ENCODE data around the gene SENP1. TPM values are rescaled to one million over a fixed set of nuclear protein-coding genes. Genes with fewer than 3 reads are reported as not detected.

SENP1 gene
- polyA plus RNA-seq, 1 donor: 14.8 TPM

DNA sequence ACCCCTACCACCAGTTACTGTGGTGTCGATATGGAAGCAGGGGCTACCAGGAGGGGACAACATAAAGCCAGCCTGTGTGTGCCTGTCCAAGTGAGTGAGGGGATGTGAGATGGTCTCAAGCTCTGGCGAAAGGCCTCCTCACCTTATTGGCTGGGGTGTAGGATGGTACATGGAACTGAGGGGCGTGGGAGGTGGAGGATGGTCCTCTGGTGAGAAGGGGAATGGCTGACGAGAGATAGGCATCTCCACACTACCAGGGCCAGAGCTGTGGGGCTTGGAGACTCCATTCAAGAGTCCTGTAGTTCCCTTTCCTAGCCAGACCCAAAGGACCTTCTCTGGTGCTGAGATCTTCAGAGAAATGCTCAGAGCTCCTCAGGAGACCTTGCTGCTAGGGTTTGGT lies 69.1 kb downstream of the SENP1 start:
- DNase-seq (ENCODE audit: low read depth): no peak

DNA sequence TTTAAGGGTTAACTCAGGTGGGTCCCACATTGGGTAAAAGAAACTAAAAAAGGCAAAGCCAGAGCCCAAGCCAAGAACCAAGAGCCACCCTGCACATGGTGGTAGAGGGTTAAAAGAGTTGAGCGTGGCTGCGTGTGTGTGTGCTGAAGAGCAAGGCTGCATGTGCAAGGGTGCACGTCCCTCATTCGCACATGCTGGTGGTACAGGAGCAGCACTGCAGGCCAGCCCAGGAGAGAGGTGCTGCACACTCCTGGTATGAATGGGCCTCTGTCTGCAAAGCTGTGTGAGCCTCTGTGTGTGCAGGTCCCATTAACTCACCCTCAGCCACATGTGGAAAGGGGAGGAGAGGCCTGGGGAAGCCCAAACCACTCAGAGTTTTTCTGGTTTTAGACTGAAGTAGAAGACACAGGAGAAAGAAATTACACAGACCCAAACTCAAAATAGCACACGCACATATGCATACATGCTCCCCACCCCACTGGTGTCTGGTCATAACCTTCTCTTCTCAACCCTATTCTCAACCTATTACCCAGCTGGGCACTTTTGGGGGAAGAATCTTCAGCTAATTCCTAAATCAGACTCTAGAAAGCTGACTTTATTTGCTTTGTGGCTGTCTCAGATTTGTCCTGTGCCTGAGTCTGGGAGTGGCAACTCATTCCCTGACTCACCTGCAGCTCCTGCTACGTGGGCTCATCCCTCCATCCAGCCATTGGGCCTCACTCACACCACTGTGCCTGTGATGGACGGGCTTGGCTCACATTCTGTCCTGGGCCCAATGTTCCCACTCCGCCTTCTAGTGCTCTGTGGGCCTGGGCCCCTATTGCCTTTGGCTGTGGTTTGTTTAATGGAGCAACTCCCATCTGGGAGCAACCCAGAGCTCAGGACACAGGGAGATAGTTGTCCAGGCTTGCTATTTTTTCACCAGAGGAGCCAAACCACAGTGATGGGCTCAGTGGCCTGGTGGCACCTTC lies 70.8 kb downstream of the SENP1 start:
- DNase-seq (ENCODE audit: low read depth): no peak

GRCh38 chr12:48033451-48033850 lies 72.4 kb downstream of the SENP1 start:
- DNase-seq (ENCODE audit: low read depth): no peak

GRCh38 chr12:48032597-48032996 lies 73.3 kb downstream of the SENP1 start:
- DNase-seq (ENCODE audit: low read depth): no peak

DNA sequence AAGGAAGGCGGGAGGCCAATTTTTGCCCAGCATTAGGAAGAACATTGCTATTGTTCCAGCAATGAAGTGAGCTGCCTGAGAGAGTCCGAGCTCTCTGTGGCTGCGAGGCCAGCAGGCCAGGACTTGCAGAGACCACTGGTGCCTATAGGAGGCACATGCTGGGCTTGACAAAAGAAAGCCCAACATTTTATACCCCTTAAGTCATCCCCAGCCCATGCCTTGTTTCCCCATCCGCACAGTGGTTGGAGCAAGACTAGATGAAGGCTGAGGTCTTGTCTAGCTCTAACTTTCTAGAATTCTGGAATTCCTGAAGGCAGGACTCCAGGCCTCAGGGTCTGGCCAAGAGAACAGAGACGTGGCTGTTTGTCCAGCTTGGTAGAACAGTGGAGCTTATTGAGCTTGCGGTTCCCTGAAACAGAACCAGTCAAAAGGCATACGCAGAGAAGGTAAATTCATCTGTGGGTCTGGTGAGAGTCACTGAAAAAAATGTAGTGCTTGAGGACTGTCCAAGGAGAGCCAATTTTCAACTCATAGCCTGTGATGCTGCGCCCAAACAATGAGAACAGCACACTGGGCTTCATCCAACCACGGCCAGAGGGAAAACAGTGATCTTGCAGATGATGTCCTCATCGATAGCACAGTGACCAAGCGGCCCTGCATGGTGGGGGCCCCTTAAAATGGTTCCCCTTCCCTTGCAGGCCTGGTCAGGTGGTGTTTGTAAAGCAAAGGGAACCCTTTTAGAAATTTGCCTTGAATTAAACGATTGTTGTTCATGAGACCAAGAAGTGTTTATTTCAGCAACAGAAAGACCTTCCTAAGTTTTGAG lies 74.5 kb downstream of the SENP1 start:
- no peak for DNase-seq (ENCODE audit: low read depth)

GRCh38 chr12:48030173-48030650 lies 75.7 kb downstream of the SENP1 start:
- no peak for DNase-seq (ENCODE audit: low read depth)

GRCh38 chr12:48029491-48030172 lies 76.2 kb downstream of the SENP1 start:
- DNase-seq (ENCODE audit: low read depth): no peak

GRCh38 chr12:48028541-48029431 lies 77.1 kb downstream of the SENP1 start:
- DNase-seq (ENCODE audit: low read depth): no peak

DNA sequence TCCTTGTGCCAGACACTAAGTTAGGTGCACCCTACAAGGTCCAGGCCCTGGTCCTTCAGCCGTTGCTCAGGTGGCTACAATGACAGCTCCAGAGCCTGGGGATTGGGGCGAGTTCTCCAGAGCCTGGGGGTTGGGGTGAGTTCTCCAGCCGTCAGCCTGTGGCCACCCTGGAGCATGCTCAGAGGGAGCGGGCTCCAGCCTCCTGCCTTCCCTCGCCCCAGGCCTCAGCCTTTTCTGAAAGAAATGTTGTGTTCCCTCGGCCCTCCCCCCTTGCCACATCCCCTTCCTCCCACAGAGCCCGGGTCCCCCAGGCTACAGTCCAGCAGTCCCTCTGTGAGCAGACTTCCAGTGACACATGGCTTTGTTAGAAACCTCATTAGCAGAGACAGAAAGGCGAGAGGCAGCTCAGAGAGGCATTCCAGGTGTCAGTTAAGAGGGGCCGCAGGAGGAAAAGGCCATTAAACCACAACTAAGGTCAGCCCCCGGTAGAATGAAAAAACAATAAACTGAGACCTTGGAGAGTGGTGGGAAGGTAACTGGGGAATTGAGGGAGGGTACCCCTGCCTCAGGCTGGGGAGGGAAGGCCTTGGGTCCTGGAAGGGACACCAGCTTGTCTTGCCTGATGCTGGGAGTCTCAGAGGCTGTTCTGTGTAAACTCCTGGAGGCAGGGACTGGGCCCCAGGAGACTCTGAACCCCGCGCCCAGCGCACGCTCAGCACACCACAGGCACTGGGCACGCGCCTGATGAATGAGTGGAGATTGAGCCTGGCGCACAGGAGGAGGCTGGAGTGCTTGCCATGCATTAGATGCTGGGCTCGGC lies 78.5 kb downstream of the SENP1 start:
- no peak for DNase-seq (ENCODE audit: low read depth)

DNA sequence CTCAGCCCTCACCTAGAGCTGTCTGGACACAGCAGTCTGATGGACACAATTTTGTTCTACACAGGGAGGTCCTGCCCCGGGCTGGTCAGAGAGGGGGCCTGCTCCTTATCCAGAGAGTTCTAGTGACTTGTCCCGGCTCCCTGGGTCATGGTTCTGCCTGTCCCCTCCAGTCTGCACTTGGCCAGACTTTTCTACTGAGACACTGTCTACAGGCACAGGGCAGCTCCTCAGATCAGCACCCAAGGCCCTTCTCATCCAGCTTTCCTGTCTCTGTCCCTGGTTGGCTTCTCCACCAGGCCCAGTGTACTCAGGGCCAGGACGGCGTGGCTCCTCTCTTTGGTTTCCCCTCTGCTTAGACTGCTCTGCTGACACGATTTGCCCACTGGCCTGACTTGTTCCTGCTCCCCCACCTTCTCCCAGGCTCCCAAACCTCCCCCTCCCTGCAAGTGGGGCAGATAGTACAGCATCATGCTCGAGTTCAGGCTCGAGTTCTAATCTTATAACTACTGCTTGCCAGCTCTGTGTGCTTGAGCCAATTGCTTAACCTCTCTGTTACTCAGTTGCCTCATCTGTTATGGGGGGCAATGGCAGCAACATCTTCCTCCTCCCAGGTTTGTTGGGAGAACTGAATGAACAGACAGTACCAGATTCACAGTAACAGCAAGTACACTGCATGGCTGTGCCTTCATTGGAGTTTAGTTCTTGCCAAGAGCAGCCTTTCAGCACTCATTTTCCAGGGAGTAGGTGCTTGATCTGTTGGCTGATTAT lies 79.6 kb downstream of the SENP1 start:
- DNase-seq (ENCODE audit: low read depth): no peak

DNA sequence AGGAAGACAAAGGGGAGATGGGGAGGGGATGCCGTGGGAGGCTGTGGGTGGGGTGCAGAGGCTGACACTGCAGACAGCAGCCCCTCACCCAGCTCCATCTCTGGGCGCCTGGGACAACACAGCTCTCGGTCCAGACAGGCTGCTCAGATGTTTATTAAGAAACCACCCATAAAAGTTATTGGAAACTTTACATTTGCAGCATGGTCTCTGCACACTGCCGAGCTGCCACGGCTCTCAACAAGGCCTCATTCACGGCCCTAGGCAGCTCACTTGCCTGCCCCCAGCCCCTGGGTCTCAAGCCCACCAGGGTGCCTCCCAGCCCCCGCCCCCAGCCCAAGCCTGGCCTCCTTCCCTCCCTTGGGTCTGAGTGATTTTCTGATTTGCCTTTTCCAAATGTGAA lies 80.6 kb downstream of the SENP1 start:
- no peak for DNase-seq (ENCODE audit: low read depth)

DNA sequence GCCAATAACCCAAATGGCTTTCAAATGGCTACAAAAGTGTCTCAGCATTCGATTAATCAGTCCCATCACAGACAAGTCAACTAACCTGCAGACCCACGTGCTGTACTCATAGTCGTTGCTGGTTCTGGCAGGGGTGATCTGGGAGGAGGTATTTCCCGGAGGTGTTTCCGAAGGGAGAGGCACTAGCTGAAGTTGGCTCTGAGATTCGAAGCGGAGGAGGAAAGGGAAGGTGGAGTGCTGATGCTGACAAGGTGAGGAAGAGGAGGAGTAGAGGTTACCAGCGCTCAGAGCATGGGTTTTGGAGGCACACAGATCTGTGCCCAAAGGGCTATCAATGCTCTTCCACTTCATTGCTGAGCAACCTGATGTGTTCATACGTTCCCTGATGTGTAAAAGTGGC lies 81.1 kb downstream of the SENP1 start:
- DNase-seq (ENCODE audit: low read depth): no peak

GRCh38 chr12:48023386-48023785 lies 82.5 kb downstream of the SENP1 start:
- no peak for DNase-seq (ENCODE audit: low read depth)

- DNase-seq (ENCODE audit: low read depth): no peak
Observed at GRCh38 chr12:48022676-48023385, 83.0 kb downstream of the SENP1 start.

DNA sequence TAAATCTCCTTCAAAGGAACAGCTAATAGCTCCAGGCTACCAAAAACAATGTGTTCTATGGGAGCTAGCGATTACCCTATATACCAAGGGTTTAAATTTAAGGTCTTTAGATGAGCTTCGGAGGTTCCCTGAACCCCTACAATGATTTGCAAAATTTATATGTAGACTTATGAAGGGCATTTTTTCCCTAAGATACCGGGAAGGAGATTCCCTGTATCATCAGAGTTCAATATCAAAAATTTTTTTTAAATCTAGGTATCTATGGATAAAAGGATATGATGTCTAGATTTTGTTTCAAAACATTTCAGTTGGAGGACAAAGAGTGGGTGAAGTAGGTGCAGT lies 83.7 kb downstream of the SENP1 start:
- DNase-seq (ENCODE audit: low read depth): no peak

DNA sequence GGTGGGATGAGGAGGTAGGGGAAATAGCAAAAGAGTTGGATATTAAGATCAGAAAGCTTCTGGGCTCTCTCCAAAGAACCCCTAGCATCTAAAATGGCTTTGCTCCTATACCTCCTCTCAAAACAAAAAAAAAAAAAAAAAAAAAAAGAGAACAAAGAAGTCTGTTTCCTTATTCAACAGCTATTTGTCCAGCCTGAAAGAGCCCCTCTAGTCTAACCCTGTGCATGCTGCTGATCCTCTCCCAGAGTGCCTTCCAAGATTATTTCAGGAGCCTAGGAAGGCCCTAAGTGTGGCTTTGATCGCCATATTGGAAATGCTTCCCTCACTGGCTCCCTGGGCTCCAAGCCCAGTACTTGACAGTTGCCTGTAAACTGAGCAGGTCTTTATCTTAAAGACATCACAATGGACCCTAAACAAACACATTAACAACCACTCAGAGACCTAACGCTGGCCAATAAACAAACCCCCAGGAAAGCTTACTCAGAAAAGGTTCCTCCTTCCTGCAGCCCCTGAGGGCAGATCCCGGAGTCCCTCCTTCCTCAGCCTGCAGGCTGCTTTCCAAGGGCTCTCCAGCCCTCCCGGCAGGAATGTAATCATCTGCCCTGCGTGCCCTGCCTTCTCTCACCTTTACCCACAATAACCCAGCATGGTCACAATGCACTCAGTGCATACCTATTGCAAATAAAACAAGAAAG lies 84.2 kb downstream of the SENP1 start:
- no peak for DNase-seq (ENCODE audit: low read depth)

- DNase-seq (ENCODE audit: low read depth): no peak
Observed at GRCh38 chr12:48019639-48020265, 86.1 kb downstream of the SENP1 start.

GRCh38 chr12:48018618-48018995 lies 87.3 kb downstream of the SENP1 start:
- no peak for DNase-seq (ENCODE audit: low read depth)

Measured in forelimb muscle (tissue), 1 donor.